ENCODE measurements around the gene ASCC3.
"Not testable (repeated sequence)": the region's sequence is repeated elsewhere in the genome, so short reads cannot be mapped to it uniquely, and the experiment has no call there.

Gene ASCC3

DNA sequence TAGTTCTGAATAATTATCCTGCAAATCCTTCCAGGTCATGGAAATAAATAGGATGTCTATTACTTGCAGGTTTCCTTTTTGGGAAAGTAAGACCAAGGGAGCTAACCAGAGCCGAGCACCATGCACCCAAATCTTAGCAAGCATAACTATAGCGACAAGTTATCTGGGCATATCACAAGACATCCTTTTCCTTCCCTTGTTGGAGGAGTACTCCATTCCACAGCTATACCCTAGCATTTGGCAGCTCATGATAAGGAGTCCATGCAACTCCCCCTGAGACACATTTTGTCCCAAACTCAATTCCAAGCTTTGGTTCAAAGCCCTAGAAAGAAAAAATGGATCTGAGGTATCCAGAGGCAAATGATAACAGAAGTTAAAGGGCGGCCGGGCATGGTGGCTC is 16.5 kb upstream of the ASCC3 start:
- no peak for TF ChIP-seq ZNF274 (IDR thresholded peaks at IDR 0.05; ENCODE audit: low read depth, low read length)
- H3K4me3 ChIP-seq (ENCODE audit: low read length), result no peak overlapping the region

GRCh38 chr6:100893743-100894142 is 12.6 kb upstream of the ASCC3 start:
- no peak overlapping the region for H3K4me3 ChIP-seq (ENCODE audit: low read length)
- no peak for TF ChIP-seq ZNF274 (IDR thresholded peaks at IDR 0.05; ENCODE audit: low read depth, low read length)

DNA sequence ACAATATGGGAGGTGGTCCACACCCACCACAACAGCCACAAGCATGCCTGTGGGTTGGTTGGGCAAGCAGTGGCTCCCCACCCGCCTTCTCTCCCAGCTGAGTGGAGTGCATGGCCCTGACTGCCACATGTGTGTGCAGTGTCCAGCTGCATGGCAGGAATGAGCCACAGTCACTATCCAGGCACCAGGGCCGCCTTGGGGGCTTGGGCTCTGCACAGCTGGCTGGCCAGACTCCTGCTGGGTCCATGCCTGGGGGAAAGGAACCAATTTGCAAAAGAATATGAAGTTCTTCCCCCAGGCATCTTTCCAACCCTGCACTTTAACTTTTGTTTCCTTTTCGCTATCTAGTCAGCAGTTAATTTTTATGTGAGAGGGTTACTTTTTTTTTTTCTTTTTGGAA is 11.6 kb upstream of the ASCC3 start:
- H3K4me3 ChIP-seq (ENCODE audit: low read length), result no peak overlapping the region
- TF ChIP-seq ZNF274 (IDR thresholded peaks at IDR 0.05; ENCODE audit: low read depth, low read length), result no peak

GRCh38 chr6:100892116-100892515 is 11.0 kb upstream of the ASCC3 start:
- no peak for TF ChIP-seq ZNF274 (IDR thresholded peaks at IDR 0.05; ENCODE audit: low read depth, low read length)
- H3K4me3 ChIP-seq (ENCODE audit: low read length), result no peak overlapping the region

DNA sequence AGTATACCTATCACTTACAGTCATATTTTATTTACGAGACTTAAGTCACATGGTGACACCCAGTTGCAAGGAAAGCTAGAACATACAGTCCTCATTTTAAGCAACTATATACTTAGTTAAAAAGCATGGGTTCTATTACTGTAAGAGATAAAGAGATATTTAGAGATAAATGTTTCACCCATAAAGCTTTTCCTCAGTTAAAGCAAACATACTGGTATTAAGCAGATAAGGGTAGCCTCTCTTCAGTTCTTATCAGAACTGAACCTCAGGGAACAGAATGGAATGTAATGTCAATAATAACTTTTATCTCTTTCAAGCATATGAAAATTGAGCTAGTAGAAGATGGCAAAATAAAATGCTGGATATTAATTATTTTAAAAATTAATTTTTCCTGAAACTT is 9.9 kb upstream of the ASCC3 start:
- H3K4me3 ChIP-seq (ENCODE audit: low read length), result no peak overlapping the region
- TF ChIP-seq ZNF274 (IDR thresholded peaks at IDR 0.05; ENCODE audit: low read depth, low read length), result no peak

- H3K4me3 ChIP-seq (ENCODE audit: low read length), result not testable (repeated sequence)
Observed at GRCh38 chr6:100890646-100891045, 9.5 kb upstream of the ASCC3 start.

- no peak overlapping the region for H3K4me3 ChIP-seq (ENCODE audit: low read length)
- TF ChIP-seq ZNF274 (IDR thresholded peaks at IDR 0.05; ENCODE audit: low read depth, low read length), result no peak
Observed at GRCh38 chr6:100889351-100889750, 8.2 kb upstream of the ASCC3 start.

GRCh38 chr6:100886076-100886475 is 4.9 kb upstream of the ASCC3 start:
- TF ChIP-seq ZNF274 (IDR thresholded peaks at IDR 0.05; ENCODE audit: low read depth, low read length), result no peak
- H3K4me3 ChIP-seq (ENCODE audit: low read length), result no peak overlapping the region

DNA sequence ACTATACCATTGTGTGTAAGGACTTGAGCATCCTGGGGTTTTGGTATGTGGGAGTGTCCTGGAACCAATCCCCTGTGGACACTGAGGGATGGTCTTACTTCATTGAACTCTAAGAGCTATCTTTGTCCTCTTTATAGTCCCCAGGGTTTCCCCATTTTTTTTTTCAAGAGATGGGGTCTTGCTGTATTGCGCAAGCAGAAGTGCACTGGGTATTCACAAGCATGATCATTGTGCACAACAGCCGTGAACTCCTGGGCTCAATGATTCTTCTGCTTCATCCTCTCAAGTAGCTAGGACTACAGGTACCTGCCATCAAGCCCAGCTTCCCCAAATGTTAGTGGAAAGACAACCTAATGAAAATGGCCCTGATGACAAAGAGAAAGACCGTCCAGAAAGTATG is 2.2 kb upstream of the ASCC3 start:
- no peak overlapping the region for H3K4me3 ChIP-seq (ENCODE audit: low read length)
- TF ChIP-seq ZNF274 (IDR thresholded peaks at IDR 0.05; ENCODE audit: low read depth, low read length), result no peak

GRCh38 chr6:100881707-100882040 is 545 bp upstream of the ASCC3 start:
- no peak for TF ChIP-seq ZNF274 (IDR thresholded peaks at IDR 0.05; ENCODE audit: low read depth, low read length)
- peak overlapping the region; percentile 67 for H3K4me3 ChIP-seq (ENCODE audit: low read length)

DNA sequence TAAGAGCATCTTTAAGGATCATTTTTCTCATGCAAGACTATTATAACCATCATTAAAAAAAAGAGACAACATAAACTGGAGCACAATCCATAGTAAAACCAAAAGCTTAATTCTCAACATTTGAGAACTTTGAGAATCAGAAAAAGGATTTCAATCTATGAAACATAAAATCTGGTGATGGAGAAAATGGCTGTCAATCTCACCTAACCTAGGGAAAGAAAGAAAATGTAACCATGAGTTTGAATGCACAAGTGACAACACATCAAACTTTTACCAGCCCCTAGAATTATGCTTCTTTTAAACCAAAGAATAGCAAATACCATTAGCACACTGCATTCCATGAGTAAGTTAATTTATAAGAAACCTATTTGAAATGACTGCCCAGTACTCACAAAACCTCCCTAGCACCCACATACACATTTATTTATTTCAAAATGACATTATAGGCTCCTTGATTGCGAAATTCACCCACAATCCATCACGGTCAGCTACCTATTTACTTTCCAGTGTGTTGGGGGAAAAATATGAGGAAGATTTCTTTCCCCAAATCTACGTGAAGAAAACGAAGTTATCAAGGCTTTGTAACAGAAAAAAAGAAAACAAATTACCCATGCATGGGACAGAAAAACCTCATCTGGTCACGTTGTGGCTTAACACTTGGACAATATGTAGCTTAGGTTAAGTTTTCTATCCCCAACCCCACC is 828 bp downstream of the ASCC3 start:
- peak overlapping the region; percentile 67 for H3K4me3 ChIP-seq (ENCODE audit: low read length)
- no peak for TF ChIP-seq ZNF274 (IDR thresholded peaks at IDR 0.05; ENCODE audit: low read depth, low read length)

DNA sequence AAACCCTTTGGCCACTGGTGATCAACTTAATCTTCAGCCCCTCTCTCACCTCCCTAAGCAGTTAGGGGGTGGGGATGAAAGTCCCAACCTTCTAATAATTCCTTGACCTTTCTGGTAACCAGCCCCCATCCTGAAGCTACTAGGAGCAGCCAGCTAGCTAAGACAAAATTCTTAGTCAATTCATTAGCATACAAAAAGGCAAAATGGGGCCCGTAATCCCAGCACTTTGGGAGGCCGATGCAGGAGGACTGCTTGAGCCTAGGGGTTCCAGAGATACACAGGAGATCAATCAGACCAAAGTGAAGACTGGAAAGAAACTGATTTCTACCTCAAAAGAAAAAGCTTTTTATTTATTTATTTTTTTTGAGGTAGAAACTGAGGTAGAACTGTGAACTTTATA is 1.8 kb downstream of the ASCC3 start:
- no peak for TF ChIP-seq ZNF274 (IDR thresholded peaks at IDR 0.05; ENCODE audit: low read depth, low read length)
- H3K4me3 ChIP-seq (ENCODE audit: low read length), result peak overlapping the region; percentile 67

DNA sequence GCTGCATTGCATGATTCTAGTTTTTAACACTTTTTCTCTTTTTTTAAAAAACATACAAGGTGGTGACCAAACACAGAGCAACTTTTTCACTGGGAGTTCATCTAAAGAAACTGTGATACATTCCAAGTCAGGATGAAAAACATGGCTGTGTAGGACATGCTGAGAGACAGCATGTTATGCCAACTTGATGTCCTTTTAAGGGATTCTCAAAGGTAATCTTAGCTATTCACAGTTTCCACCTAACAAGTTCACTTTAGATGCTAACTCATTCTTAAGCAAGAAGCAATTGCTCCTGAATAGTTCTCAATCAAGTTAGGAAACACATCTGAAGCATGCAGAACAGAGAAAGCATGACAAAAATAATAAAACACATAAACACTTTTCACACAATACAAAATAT is 3.3 kb downstream of the ASCC3 start:
- no peak for TF ChIP-seq ZNF274 (IDR thresholded peaks at IDR 0.05; ENCODE audit: low read depth, low read length)
- H3K4me3 ChIP-seq (ENCODE audit: low read length), result no peak overlapping the region

GRCh38 chr6:100876251-100876650 is 4.9 kb downstream of the ASCC3 start:
- H3K4me3 ChIP-seq (ENCODE audit: low read length), result no peak overlapping the region
- no peak for TF ChIP-seq ZNF274 (IDR thresholded peaks at IDR 0.05; ENCODE audit: low read depth, low read length)

GRCh38 chr6:100865525-100865924 is 15.6 kb downstream of the ASCC3 start:
- no peak for TF ChIP-seq ZNF274 (IDR thresholded peaks at IDR 0.05; ENCODE audit: low read depth, low read length)
- H3K4me3 ChIP-seq (ENCODE audit: low read length), result no peak overlapping the region

GRCh38 chr6:100862063-100862462 is 19.1 kb downstream of the ASCC3 start:
- no peak for TF ChIP-seq ZNF274 (IDR thresholded peaks at IDR 0.05; ENCODE audit: low read depth, low read length)
- no peak overlapping the region for H3K4me3 ChIP-seq (ENCODE audit: low read length)
